Right lobe of liver (tissue), 6 donors: ENCODE data around the gene TOMM20L. TPM values are rescaled to one million over a fixed set of nuclear protein-coding genes. Genes with fewer than 3 reads are reported as not detected.

Experiments
- ATAC-seq, 4 donors: fragments of 200-7000 bp; cut with Tn5 transposase; one replicate each; pipeline ENCODE4 v1.9.1; 2020; ENCODE audit warnings: mild to moderate bottlenecking in 4 of 4, moderate library complexity in 4 of 4
- DNase-seq, 3 donors: peaks; one replicate each; pipeline ENCODE4 v3.0.0-alpha.2; 2020
- H3K27ac ChIP-seq, 3 donors: fragments of 200-600 bp; one replicate each; pipeline ENCODE4 v1.8.0; 2022
- H3K27me3 ChIP-seq, 2 donors: fragments of 200-600 bp; one replicate each; pipeline ENCODE4 v1.8.0; 2022
- H3K36me3 ChIP-seq, 4 donors: fragments of 200-600 bp; sonication (generic) in 1 of 4; one replicate each; pipeline versions ENCODE4 v1.5.1 to v1.8.0; 2017 to 2022; ENCODE audit warnings: control low read depth in 1 of 4
- H3K4me1 ChIP-seq, 4 donors: fragments of 200-600 bp; sonication (generic) in 1 of 4; one replicate each; pipeline versions ENCODE4 v1.5.1 to v1.8.0; 2017 to 2022; ENCODE audit warnings: control low read depth in 1 of 4
- H3K4me3 ChIP-seq, 3 donors: fragments of 200-600 bp; one replicate each; pipeline ENCODE4 v1.8.0; 2022
- H3K9me3 ChIP-seq, 4 donors: fragments of 200-600 bp; sonication (generic) in 1 of 4; one replicate each; pipeline versions ENCODE4 v1.5.1 to v1.8.0; 2017 to 2022; ENCODE audit warnings: control low read depth in 1 of 4
- CTCF ChIP-seq, 4 donors: fragments of 200-600 bp in 3 of 4; fragments of 450-650 bp in 1 of 4; IDR thresholded peaks; one replicate each; pipeline versions ENCODE4 v1.5.1 to v1.8.0; 2016 to 2022; ENCODE audit warnings: antibody characterized with exemption in 4 of 4, mild to moderate bottlenecking in 2 of 4
- POLR2A ChIP-seq: fragments of 450-650 bp; IDR thresholded peaks from one replicate; pipeline ENCODE4 v1.6.1; 2017; ENCODE audit warnings: antibody characterized with exemption, mild to moderate bottlenecking
- WGBS: methylation state at CpG from one replicate; pipeline ENCODE4 v1.1.6; 2018; ENCODE audit warnings: low coverage, low lambda C conversion rate; ENCODE audit not compliant: insufficient coverage; ENCODE audit errors: missing lambda C conversion rate; 5-methylcytosine and 5-hydroxymethylcytosine counted together
- intact Hi-C, 2 donors: fragments of 100-400 bp; cut with DNase I; formaldehyde crosslinking; loops; one replicate each; pipeline versions ENCODE4 v1.11.2 to v1.14.1; 2022
- total RNA-seq, 6 experiments: library from RNA; depleted of rRNA in 2 of 6; stranded (reverse); fragments of >200 nt in 2 of 6; fragmentation: NEBNext Ultra II Directional in 3 of 6; extraction: Animal tissue kit (Norgen Biotek cat#: 25700) in 3 of 6; gene quantifications; one replicate each; pipeline versions ENCODE4 v1.1.0 to v1.2.4, GENCODE V29; 2016 to 2023
- donor health status: DM: no; HTN: yes; CAD: no.
- donor health status: DM: no; HTN: no; CAD: no.
- donor health status: DM: no; HTN: no; CAD: no.
- donor health status: DM: no; HTN: yes; CAD: no.
- donor health status: DM: no; HTN: yes; CAD: no.

TOMM20L gene
- total RNA-seq, 6 experiments from 2014 or later = not detected

GRCh38 chr14:58426670-58427280, 31.0 kb downstream of the TOMM20L start:
- TF ChIP-seq CTCF (IDR thresholded peaks at IDR 0.05) = no peak
- no peak for TF ChIP-seq POLR2A
- no peaks in the 10 kb centered on the region for H3K9me3 ChIP-seq
- H3K4me3 ChIP-seq = peak overlapping the region; percentile 67 to 88 (median 73)
- peak overlapping the region; percentile 87 to 98 (median 96) for H3K27ac ChIP-seq
- peaks cover 0 to 26% (median 7%) of the 10 kb centered on the region in 4 donors for H3K4me1 ChIP-seq
- ATAC-seq (peak; percentile 72 to 79 (median 78)), DNase-seq (peak; percentile 60 to 76 (median 68))
- no peaks in the 10 kb centered on the region for H3K27me3 ChIP-seq
- peaks cover 0 to 10% (median 2%) of the 10 kb centered on the region in 4 donors for H3K36me3 ChIP-seq
- intact Hi-C loops = no loop called here
- whole genome bisulfite sequencing = 0% methylated on average over 20 of the region's 35 CpGs

DNA sequence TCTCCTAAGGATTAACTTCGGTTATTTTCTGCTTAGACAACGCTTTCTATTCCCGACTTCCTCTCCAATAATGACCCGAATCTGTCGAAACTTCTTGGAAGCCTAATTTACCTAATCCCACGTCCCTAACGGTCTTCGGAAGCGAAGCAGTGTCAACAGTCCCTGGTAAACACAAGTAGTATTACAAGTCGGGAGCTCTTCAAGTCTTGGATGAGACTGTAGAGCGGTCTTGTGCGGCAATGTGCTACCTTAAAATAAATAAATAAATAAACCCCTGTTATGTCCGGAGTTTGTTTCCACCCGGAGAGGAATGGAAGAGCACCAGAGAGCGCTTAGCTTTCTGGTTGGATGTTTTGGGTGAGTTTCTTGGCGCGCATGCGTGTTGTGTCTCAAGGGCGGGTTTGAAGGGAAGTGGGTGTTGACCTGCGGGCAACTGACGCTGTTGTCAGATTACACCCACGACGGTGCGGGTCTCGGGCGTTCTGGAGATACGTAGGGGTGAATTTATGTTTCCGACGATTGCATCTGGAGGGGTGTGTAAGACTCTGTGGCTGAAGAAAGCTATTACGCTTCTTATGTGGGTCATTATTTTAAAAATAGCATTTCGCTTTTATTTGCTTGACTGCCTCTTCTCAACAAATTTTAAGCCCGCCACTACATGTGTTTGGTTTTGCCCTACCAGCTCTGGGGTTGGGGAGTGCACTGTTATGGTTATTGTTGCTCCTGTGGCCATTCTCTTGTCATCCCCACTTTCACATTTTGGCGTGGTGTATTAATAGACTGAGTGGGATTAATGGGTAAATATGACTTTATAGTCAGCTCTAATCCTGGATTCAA, 31.8 kb downstream of the TOMM20L start, which contains the start of the genes KIAA0586 and TIMM9:
KIAA0586 (plus strand) TSS at position 439 of the 837 bp plus-strand sequence. CDS start 546 bp downstream, outside the sequence.
TIMM9 (minus strand) TSS at position 251 of the 837 bp plus-strand sequence. CDS start 15,586 bp downstream, outside the sequence.
- WGBS = under 1% methylated on average over 31 of the region's 33 CpGs
- DNase-seq (peak; percentile 96 to 97 (median 96)), ATAC-seq (peak; percentile 96 to 98 (median 97))
- Histone ChIP-seq H3K9me3 (no peaks in the 10 kb centered on the region), H3K36me3 (peaks cover 0 to 12% (median 2%) of the 10 kb centered on the region in 4 donors), H3K4me1 (peaks cover 0 to 26% (median 7%) of the 10 kb centered on the region in 4 donors), H3K27me3 (no peaks in the 10 kb centered on the region), H3K27ac (peak within 1 kb of the TSS; percentile 87 to 98 (median 96)), H3K4me3 (peak within 1 kb of the TSS; percentile 67 to 88 (median 73))
- intact Hi-C loops = no loop called here
- TF ChIP-seq CTCF (IDR thresholded peaks at IDR 0.05) (no peak), POLR2A (peak; percentile 87)

- ATAC-seq = peak; percentile 35 to 49 (median 44)
- TF ChIP-seq POLR2A (no peak), CTCF (IDR thresholded peaks at IDR 0.05) (no peak)
- Histone ChIP-seq H3K4me1 (peaks cover 0 to 26% (median 7%) of the 10 kb centered on the region in 4 donors), H3K27me3 (no peaks in the 10 kb centered on the region), H3K36me3 (peaks cover 0 to 19% (median 3%) of the 10 kb centered on the region in 4 donors), H3K4me3 (peak overlapping the region; percentile 67 to 88 (median 73)), H3K9me3 (no peaks in the 10 kb centered on the region), H3K27ac (peak overlapping the region; percentile 87 to 98 (median 96))
- intact Hi-C loops = no loop called here
- under 1% methylated on average over 10 of the region's 10 CpGs for WGBS
- DNase-seq = no peak
Observed at GRCh38 chr14:58428118-58428683, 32.5 kb downstream of the TOMM20L start.

- 78% methylated on average over 1 of the region's 1 CpG for WGBS
- intact Hi-C loops = no loop called here
- no peak overlapping the region for H3K27ac ChIP-seq
- peaks cover 0 to 26% (median 7%) of the 10 kb centered on the region in 4 donors for H3K4me1 ChIP-seq
- no peak for TF ChIP-seq CTCF (IDR thresholded peaks at IDR 0.05)
- TF ChIP-seq POLR2A = no peak
- peaks cover 0 to 18% (median 4%) of the 10 kb centered on the region in 4 donors for H3K36me3 ChIP-seq
- no peaks in the 10 kb centered on the region for H3K9me3 ChIP-seq
- ATAC-seq (no peak), DNase-seq (no peak)
- no peak overlapping the region for H3K4me3 ChIP-seq
- H3K27me3 ChIP-seq = no peaks in the 10 kb centered on the region
Observed at GRCh38 chr14:58430156-58430555, 34.4 kb downstream of the TOMM20L start.
